HepG2 (cell line): Measurements from ENCODE around the gene CHCHD6. TPM values are rescaled to one million over a fixed set of nuclear protein-coding genes. Genes with fewer than 3 reads are reported as not detected.

Experiments
- ATAC-seq: fragments of 200-7000 bp; cut with Tn5 transposase; 3 replicates; pipeline ENCODE4 v1.9.1; 2020; ENCODE audit warnings: mild to moderate bottlenecking, moderate library complexity
- BruUV-seq: library from RNA; stranded (reverse); fragments of 400-500 nt; replicated peaks from 2 replicates; lab custom pipeline; 2021; lab: Mats Ljungman, UMichigan
- CTCF ChIA-PET: fragments of 300-600 bp; formaldehyde crosslinking; extraction: SDS; loops from one replicate; lab custom pipeline; 2021; ENCODE audit warnings: low total read pairs, inconsistent platforms, low intra/inter-chr PET ratio; lab: Yijun Ruan, JAX
- POLR2A ChIA-PET: fragments of 350-600 bp; sonication (Branson Sonifier 250); formaldehyde crosslinking; loops from one replicate; lab custom pipeline; 2020; ENCODE audit warnings: antibody characterized with exemption, inconsistent platforms; lab: Yijun Ruan, JAX
- DNase-seq: peaks from one replicate; pipeline ENCODE4 v3.0.0-alpha.2; 2015; ENCODE audit warnings: low spot score
- FAIRE-seq: peaks from 3 replicates; lab custom pipeline; 2011; peaks lifted over from hg19 to GRCh38; lab: Jason Lieb, UNC
- H2AFZ ChIP-seq: one replicate; pipeline ENCODE4 v1.6.1; 2011; ENCODE audit warnings: low read length, inconsistent platforms
- H3K27ac ChIP-seq: fragments of 300-600 bp; 3 replicates; pipeline ENCODE4 v1.8.0; 2011; ENCODE audit warnings: mixed run types, mild to moderate bottlenecking, mixed read lengths, low read length, inconsistent platforms; ENCODE audit not compliant: insufficient read depth; ENCODE audit errors: extremely low read length
- H3K27me3 ChIP-seq, 2 experiments: fragments of 200-600 bp in 1 of 2; 2 replicates in 1 of 2; 3 replicates in 1 of 2; pipeline versions ENCODE4 v1.6.0 to v1.8.0; 2011; ENCODE audit warnings: low read length in 2 of 2, mild to moderate bottlenecking in 2 of 2, moderate library complexity in 2 of 2, inconsistent platforms in 1 of 2; ENCODE audit not compliant: insufficient read depth in 2 of 2, control insufficient read depth in 1 of 2
- H3K36me3 ChIP-seq, 2 experiments: fragments of 200-600 bp in 1 of 2; replicated peaks in 1 of 2; 2 replicates in 1 of 2; 3 replicates in 1 of 2; pipeline versions ENCODE4 v1.5.1 to v1.8.0; 2011; ENCODE audit warnings: low read length in 2 of 2, inconsistent platforms in 1 of 2; ENCODE audit not compliant: insufficient read depth in 2 of 2, control insufficient read depth in 1 of 2
- H3K4me1 ChIP-seq: 2 replicates; pipeline ENCODE4 v1.5.1; 2012; ENCODE audit warnings: low read length, inconsistent platforms; ENCODE audit not compliant: insufficient read depth
- H3K4me2 ChIP-seq: 2 replicates; pipeline ENCODE4 v1.6.0; 2011; ENCODE audit warnings: low read depth, low read length, inconsistent platforms
- H3K4me3 ChIP-seq, 3 experiments: fragments of 200-600 bp in 1 of 3; sonication (generic), shearing (Covaris generic) in 1 of 3; replicated peaks in 1 of 3; 2 replicates each; pipeline ENCODE4 v1.5.1; 2011 to 2016; ENCODE audit warnings: low read length in 3 of 3, inconsistent platforms in 2 of 3, low read depth in 2 of 3, mild to moderate bottlenecking in 2 of 3, control low read depth in 1 of 3, mixed read lengths in 1 of 3; ENCODE audit not compliant: insufficient read depth in 1 of 3
- H3K79me2 ChIP-seq: one replicate; pipeline ENCODE4 v1.6.1; 2011; ENCODE audit warnings: low read length, inconsistent platforms; ENCODE audit not compliant: insufficient read depth
- H3K9ac ChIP-seq: 2 replicates; pipeline ENCODE4 v1.6.0; 2011; ENCODE audit warnings: mild to moderate bottlenecking, low read depth, low read length, inconsistent platforms; ENCODE audit not compliant: insufficient read depth
- H3K9me3 ChIP-seq: 2 replicates; pipeline ENCODE4 v1.5.1; 2012; ENCODE audit warnings: mild to moderate bottlenecking, low read length
- H4K20me1 ChIP-seq: 2 replicates; pipeline ENCODE4 v1.6.0; 2011; ENCODE audit warnings: inconsistent platforms, mild to moderate bottlenecking, low read length, moderate library complexity; ENCODE audit not compliant: insufficient read depth
- AKAP8 ChIP-seq: sonication (generic); formaldehyde crosslinking; IDR thresholded peaks from 2 replicates; pipeline ENCODE4 v1.5.1; 2020; ENCODE audit warnings: mild to moderate bottlenecking, missing genetic modification reagents
- ARID2 ChIP-seq: sonication (generic); formaldehyde crosslinking; IDR thresholded peaks from 2 replicates; pipeline ENCODE4 v1.8.1; 2022; ENCODE audit warnings: mild to moderate bottlenecking, missing genetic modification reagents, borderline replicate concordance
- KLF15 ChIP-seq: sonication (generic); formaldehyde crosslinking; IDR thresholded peaks from 2 replicates; pipeline ENCODE4 v1.8.1; 2023; ENCODE audit warnings: borderline replicate concordance, mild to moderate bottlenecking, inconsistent platforms, missing genetic modification reagents, mixed read lengths
- SMAD3 ChIP-seq: sonication (generic); formaldehyde crosslinking; IDR thresholded peaks from 2 replicates; pipeline ENCODE4 v1.4.0; 2020; ENCODE audit warnings: missing genetic modification reagents
- SOX13 ChIP-seq, 3 experiments: fragments of 450-650 bp in 1 of 3; sonication (generic) in 1 of 3; formaldehyde crosslinking in 1 of 3; IDR thresholded peaks in 2 of 3; conservative IDR thresholded peaks in 1 of 3; 2 replicates each; pipeline versions ENCODE4 v1.5.0 to v1.6.1; 2016 to 2020; ENCODE audit warnings: antibody characterized with exemption in 1 of 3, mild to moderate bottlenecking in 1 of 3, missing compliant biosample characterization in 1 of 3, missing genetic modification reagents in 1 of 3, moderate library complexity in 1 of 3
- TEAD2 ChIP-seq: sonication (generic); formaldehyde crosslinking; IDR thresholded peaks from 2 replicates; pipeline ENCODE4 v1.9.0; 2021; ENCODE audit warnings: missing genetic modification reagents
- TRIM24 ChIP-seq: sonication (generic); formaldehyde crosslinking; IDR thresholded peaks from 2 replicates; pipeline ENCODE4 v1.8.0; 2022; ENCODE audit warnings: mild to moderate bottlenecking, missing genetic modification reagents
- U2AF1 ChIP-seq: fragments of 200-400 bp; formaldehyde crosslinking; optimal IDR thresholded peaks from 2 replicates; pipeline ENCODE3; 2017; ENCODE audit warnings: mild to moderate bottlenecking, low read depth, low read length
- ZBTB21 ChIP-seq: sonication (generic); formaldehyde crosslinking; IDR thresholded peaks from 2 replicates; pipeline ENCODE4 v1.4.0; 2020; ENCODE audit warnings: missing genetic modification reagents
- ZBTB26 ChIP-seq: IDR thresholded peaks from 2 replicates; pipeline ENCODE4 v1.6.1; 2016; ENCODE audit warnings: missing compliant biosample characterization, missing genetic modification reagents, borderline replicate concordance
- ZFP37 ChIP-seq: sonication (generic); formaldehyde crosslinking; IDR thresholded peaks from 2 replicates; pipeline ENCODE4 v1.4.0; 2020; ENCODE audit warnings: missing genetic modification reagents, borderline replicate concordance
- ZNF430 ChIP-seq: sonication (generic); formaldehyde crosslinking; IDR thresholded peaks from 2 replicates; pipeline ENCODE4 v1.9.0; 2021; ENCODE audit warnings: mild to moderate bottlenecking, missing genetic modification reagents
- ZNF569 ChIP-seq: sonication (generic); formaldehyde crosslinking; IDR thresholded peaks from 2 replicates; pipeline ENCODE4 v1.5.0; 2020; ENCODE audit warnings: mild to moderate bottlenecking, missing genetic modification reagents, moderate library complexity, borderline replicate concordance
- ZNF775 ChIP-seq: sonication (generic); formaldehyde crosslinking; IDR thresholded peaks from 2 replicates; pipeline ENCODE4 v1.4.0; 2020; ENCODE audit warnings: missing genetic modification reagents, mild to moderate bottlenecking, moderate library complexity, borderline replicate concordance
- ZNF777 ChIP-seq: sonication (generic); formaldehyde crosslinking; IDR thresholded peaks from 2 replicates; pipeline ENCODE4 v1.4.0; 2020; ENCODE audit warnings: missing genetic modification reagents
- WGBS: methylation state at CpG from one replicate; pipeline ENCODE4 v1.1.6; 2017; ENCODE audit warnings: low lambda C conversion rate; 5-methylcytosine and 5-hydroxymethylcytosine counted together
- in situ Hi-C: cut with HindIII; loops from 2 replicates; pipeline ENCODE4 v1.10.0; 2017; ENCODE audit warnings: low pct_unique_long_range_greater_than_20kb; ENCODE audit not compliant: extremely low pct_ligation_motif_present
- intact Hi-C: fragments of 100-400 bp; cut with micrococcal nuclease; formaldehyde crosslinking; loops from one replicate; pipeline ENCODE4 v1.10.0; 2022; ENCODE audit not compliant: unreplicated experiment
- polyA plus RNA-seq, 8 experiments: library from polyadenylated mRNA; depleted of rRNA in 3 of 8; stranded (reverse) in 7 of 8; unstranded in 1 of 8; fragments of >200 nt; fragmentation: Illumina TruSeq in 4 of 8; extraction: Trizol in 4 of 8; gene quantifications; 2 replicates each; pipeline versions ENCODE4 v1.2.1 to v1.2.3, GENCODE V29; 2011 to 2016; ENCODE audit warnings: low read depth in 4 of 8, missing spikeins in 1 of 8, mixed read lengths in 1 of 8; ENCODE audit not compliant: insufficient read depth in 1 of 8
- total RNA-seq, 5 experiments: library from RNA; depleted of rRNA; stranded (reverse); fragments of >200 nt; fragmentation: Illumina TruSeq; extraction: Trizol; gene quantifications; 2 replicates each; pipeline ENCODE4 v1.2.3, GENCODE V29; 2016; ENCODE audit warnings: low read depth in 1 of 5

CHCHD6 gene
- total and polyA plus RNA-seq, 2 of the 13 experiments (the other 11 are each of a cell fraction or from before 2014, with no cell fraction given) = 20.3 to 20.8 TPM

- no peaks in the 10 kb centered on the region for H3K79me2 ChIP-seq
- ChIA-PET POLR2A (no interaction called here), CTCF (no interaction called here)
- H3K9me3 ChIP-seq = no peaks in the 10 kb centered on the region
- TF ChIP-seq U2AF1 = no peak
- no peak for TF ChIP-seq KLF15 (CRISPR knock-in tag)
- H3K4me2 ChIP-seq = no peak overlapping the region
- in situ Hi-C loops (no loop called here), intact Hi-C loops (no loop called here)
- 90% methylated on average over 3 of the region's 3 CpGs for WGBS
- BruUV-seq = no TSS peak
- ATAC-seq = no peak
- H2AFZ ChIP-seq = no peak overlapping the region
- H4K20me1 ChIP-seq = no peaks in the 10 kb centered on the region
- FAIRE-seq = no peak
- DNase-seq = no peak
- H3K27ac ChIP-seq = no peak overlapping the region
- H3K36me3 ChIP-seq = no peaks in the 10 kb centered on the region
- H3K9ac ChIP-seq = no peak overlapping the region
- H3K27me3 ChIP-seq = no peaks in the 10 kb centered on the region
- no peak overlapping the region for H3K4me3 ChIP-seq
- H3K4me1 ChIP-seq = no peaks in the 10 kb centered on the region
Measured at GRCh38 chr3:126866175-126866759, 162.2 kb downstream of the CHCHD6 start.

GRCh38 chr3:126867190-126867862, 163.3 kb downstream of the CHCHD6 start:
- Histone ChIP-seq H3K27ac (no peak overlapping the region), H4K20me1 (no peaks in the 10 kb centered on the region), H3K27me3 (no peaks in the 10 kb centered on the region), H3K79me2 (no peaks in the 10 kb centered on the region), H3K4me3 (no peak overlapping the region), H2AFZ (no peak overlapping the region), H3K4me1 (no peaks in the 10 kb centered on the region), H3K9me3 (no peaks in the 10 kb centered on the region), H3K9ac (no peak overlapping the region), H3K4me2 (no peak overlapping the region), H3K36me3 (no peaks in the 10 kb centered on the region)
- no TSS peak for BruUV-seq
- ATAC-seq (no peak), DNase-seq (no peak), FAIRE-seq (no peak)
- WGBS = 99% methylated on average over 4 of the region's 4 CpGs
- CTCF ChIA-PET = no interaction called here
- in situ Hi-C loops (no loop called here), intact Hi-C loops (no loop called here)
- POLR2A ChIA-PET = interaction anchor here (1.4 kb wide), 1 partner anchor 17 kb away, joined by 3 read pairs; no protein-coding TSS in a partner anchor
- TF ChIP-seq ZBTB26 (CRISPR knock-in tag) (no peak), ZNF775 (CRISPR knock-in tag) (no peak), ZFP37 (CRISPR knock-in tag) (no peak), TRIM24 (no peak), SOX13 (IDR thresholded peaks at IDR 0.05) (no peak), SOX13 (CRISPR knock-in tag; conservative IDR thresholded peaks at IDR 0.05 in 1 of 2, IDR thresholded peaks at IDR 0.05 in 1 of 2) (no peak), ZNF777 (no peak), SMAD3 (CRISPR knock-in tag) (no peak), ZNF430 (CRISPR knock-in tag) (no peak), AKAP8 (CRISPR knock-in tag) (no peak), ZBTB21 (CRISPR knock-in tag) (no peak), ZNF569 (CRISPR knock-in tag) (no peak), ARID2 (CRISPR knock-in tag) (no peak), TEAD2 (CRISPR knock-in tag) (no peak)
